MM.1S (cell line): Measurements from ENCODE around the gene MUC5AC.

Experiments used
- CTCF ChIP-seq: fragments of 300-600 bp; sonication (generic); IDR thresholded peaks from 2 replicates; pipeline ENCODE4 v1.5.1; 2016; ENCODE audit warnings: antibody characterized with exemption, low read length, mixed read lengths
- EZH2 ChIP-seq: fragments of 300-600 bp; sonication (generic); optimal IDR thresholded peaks from 2 replicates; pipeline ENCODE3; 2017; ENCODE audit warnings: low read depth, mild to moderate bottlenecking, antibody characterized with exemption, low read length, mixed read lengths
- EZH2phosphoT487 ChIP-seq: fragments of 300-600 bp; sonication (generic); IDR thresholded peaks from 2 replicates; pipeline ENCODE4 v1.6.1; 2018; ENCODE audit warnings: antibody characterized with exemption, low read length

- no peak for TF ChIP-seq EZH2
- TF ChIP-seq CTCF = no peak
- no peak for TF ChIP-seq EZH2phosphoT487
These were observed 5.2 kb upstream of the MUC5AC start for GRCh38 chr11:1152316-1153104.
